Erythroblast (primary cell): ENCODE measurements around the gene IRX2.

Experiments
- GATA1 ChIP-seq: IDR thresholded peaks from 2 replicates; pipeline ENCODE4 v1.6.1; 2011; ENCODE audit warnings: low read depth, mild to moderate bottlenecking, control low read depth, low read length, moderate library complexity
- POLR2A ChIP-seq: IDR thresholded peaks from 2 replicates; pipeline ENCODE4 v1.6.1; 2011; ENCODE audit warnings: mild to moderate bottlenecking, low read length

DNA sequence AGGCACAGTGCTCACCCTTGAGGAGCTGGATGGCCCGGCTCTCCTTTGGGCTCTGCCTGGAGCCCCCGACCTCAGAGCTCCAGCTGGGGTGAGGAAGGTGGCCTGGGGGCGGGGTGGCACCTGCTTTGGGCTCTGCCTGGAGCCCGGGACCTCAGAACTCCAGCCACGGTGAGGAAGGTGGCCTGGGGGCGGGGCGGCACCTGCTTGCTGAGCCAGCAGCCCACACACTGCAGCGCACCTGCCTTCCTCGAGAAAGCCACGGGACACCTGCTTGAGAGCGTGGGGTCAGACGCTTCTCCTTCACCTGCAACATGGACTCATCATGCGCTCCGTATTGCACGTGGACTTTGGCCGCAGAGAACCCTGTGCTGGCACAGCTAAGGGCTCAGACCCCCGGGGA is 51.8 kb downstream of the IRX2 start:
- TF ChIP-seq POLR2A (no peak), GATA1 (no peak)
